ENCODE results near the gene DDX10.

- TF ChIP-seq CTCF (IDR thresholded peaks at IDR 0.05; ENCODE audit: insufficient read depth, low read length) (no peak), REST (IDR thresholded peaks at IDR 0.05; ENCODE audit: insufficient replicate concordance, low read depth) (no peak), SPI1 (IDR thresholded peaks at IDR 0.05; ENCODE audit: borderline replicate concordance, low read depth) (no peak), GABPA (IDR thresholded peaks at IDR 0.05; ENCODE audit: low read depth) (no peak)
Measured at GRCh38 chr11:108729227-108729871, 64.5 kb downstream of the DDX10 start.

Measured in HL-60 (cell line).